GM12872 (cell line): Measurements from ENCODE around the gene HECTD4.

Experiments used
- CTCF ChIP-seq: IDR thresholded peaks from 3 replicates; pipeline ENCODE4 v1.5.1; 2011; ENCODE audit warnings: low read depth, mild to moderate bottlenecking, low read length, moderate library complexity; ENCODE audit not compliant: insufficient read depth

Gene HECTD4

GRCh38 chr12:112386726-112387125 lies 4.5 kb upstream of the HECTD4 start:
- TF ChIP-seq CTCF, result no peak

DNA sequence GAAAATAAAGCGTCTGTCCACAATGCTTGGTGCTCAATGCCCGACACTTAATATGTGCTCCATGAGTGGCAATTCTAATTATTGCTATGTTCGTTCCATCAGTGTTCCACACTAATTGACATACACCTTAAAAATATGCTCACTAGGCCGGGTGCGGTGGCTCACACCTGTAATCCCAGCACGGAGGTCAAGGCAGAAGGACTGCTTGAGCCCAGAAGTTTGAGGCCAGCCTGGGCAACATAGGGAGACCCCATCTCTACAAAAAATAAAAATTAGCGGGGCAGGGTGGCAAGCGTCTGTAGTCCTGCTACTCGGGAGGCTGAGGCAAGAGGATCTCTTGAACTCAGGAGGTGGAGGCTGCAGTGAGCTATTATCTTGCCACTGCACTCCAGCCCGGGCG lies 635 bp upstream of the HECTD4 start:
- TF ChIP-seq CTCF, result no peak

DNA sequence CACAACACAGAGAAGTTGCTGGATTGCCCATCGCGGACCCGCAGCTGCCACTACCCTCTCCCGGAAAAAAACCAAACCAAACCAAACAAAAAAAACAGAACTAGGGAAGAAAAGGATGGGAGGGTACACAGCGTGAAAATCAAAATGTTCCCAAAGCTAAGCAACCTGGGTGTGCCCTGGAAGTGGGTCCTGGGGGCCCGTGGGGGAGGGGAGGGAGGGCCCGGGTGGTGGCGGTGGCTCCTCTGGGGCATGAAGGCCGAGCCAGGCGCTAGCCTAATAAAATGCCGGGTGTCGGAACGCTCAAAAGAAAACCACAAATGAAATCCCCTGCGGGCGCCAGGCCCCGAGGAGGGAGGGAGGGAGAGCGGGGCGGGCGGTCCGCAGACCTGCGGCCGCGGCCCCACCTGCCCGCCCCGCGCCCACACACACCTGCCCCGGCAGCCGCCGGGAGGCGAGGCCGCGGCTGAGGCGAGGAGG lies 787 bp downstream of the HECTD4 start:
- TF ChIP-seq CTCF, result no peak

- no peak for TF ChIP-seq CTCF
Observed at GRCh38 chr12:112380663-112381405, 1.4 kb downstream of the HECTD4 start.

GRCh38 chr12:112375105-112375504 lies 7.1 kb downstream of the HECTD4 start:
- TF ChIP-seq CTCF, result no peak

DNA sequence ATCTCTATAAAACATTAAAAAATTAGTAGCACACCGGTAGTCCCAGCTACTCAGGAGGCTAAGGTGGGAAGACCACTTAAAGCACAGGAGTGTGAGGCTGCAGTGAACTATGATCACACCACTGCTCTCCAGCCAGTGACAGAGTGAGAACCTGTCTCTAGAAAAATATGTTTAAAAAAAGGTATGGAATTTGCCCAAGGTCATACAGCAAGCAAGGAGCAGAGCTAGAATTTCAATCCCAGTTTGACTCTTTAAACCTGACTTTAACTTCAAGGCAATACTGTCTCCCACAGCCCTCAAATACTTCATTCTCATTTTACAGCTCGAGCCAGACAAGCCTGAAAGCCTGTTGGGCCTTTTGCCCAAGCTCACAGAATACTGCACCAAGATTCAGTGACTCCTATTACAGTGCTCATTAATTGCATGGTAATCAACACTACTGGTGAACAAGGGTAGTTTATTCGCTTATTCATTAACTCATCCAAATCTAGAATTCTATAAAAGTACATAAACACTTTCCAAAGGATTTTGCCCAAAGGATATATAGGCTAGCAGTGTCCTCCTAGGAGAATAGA lies 8.0 kb downstream of the HECTD4 start:
- TF ChIP-seq CTCF, result no peak

DNA sequence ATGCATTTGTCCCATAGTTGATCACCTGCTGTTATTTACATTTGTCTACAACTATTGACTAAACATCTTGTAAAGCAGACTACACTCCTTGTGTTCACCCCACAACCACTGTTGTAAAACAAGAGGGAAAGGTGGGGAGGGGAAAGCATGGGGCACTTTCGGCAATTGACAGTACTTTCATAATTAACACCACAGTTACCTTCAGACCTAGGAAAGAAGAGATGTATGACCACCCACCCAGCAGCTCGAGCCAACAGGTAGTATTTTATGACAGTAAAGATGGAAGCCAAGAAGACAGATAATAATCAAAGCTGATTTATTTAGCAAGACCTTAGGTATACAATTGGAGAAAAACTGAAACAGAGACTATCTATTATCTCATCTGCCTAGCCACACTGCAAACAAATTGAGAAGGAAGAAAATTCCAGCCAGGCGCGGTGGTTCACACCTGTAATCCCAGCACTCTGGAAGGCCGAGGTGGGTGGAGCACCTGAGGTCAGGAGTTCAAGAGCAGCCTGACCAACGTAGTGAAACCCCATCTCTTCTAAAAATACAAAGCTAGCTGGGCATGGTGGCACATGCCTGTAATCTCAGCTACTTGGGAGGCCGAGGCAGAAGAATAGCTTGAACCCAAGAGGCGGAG lies 11.2 kb downstream of the HECTD4 start:
- no peak for TF ChIP-seq CTCF
